ENCODE results near the gene SLCO4A1.

DNA sequence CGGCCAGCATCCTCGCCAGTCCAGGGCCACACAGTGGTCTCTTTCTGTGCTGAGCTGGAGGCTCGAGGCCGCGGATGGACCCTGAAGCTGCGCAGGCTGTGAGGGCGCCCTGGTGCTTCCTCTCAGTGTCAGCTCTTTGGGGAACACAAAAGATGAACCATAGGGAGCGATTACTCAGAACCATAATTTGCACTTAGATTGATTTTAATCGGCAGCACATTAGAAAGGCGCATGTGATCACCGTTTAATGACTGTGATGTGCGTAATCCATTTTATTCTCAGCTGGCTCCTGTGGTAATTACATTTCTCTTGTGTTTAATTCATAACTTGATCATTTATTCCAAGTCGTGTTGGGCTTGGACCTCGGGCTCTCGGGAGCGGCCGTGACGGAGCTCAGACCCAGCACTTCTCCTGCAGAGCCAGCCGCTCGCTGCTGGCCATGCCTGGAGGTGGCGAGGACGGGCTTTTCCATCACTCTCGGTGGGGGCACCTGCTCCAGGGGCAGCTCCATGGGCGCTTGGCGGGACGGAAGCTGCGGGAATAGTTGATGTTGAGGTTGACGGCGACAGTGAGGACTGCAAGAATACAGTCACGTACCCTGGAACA, 40.7 kb downstream of the SLCO4A1 start:
- TF ChIP-seq POLR2A (IDR thresholded peaks at IDR 0.05; ENCODE audit: low read length), result no peak
- TF ChIP-seq GATA1 (IDR thresholded peaks at IDR 0.05; ENCODE audit: low read depth, low read length), result no peak
